ENCODE results near the gene HOXA5. TPM values are rescaled to one million over a fixed set of nuclear protein-coding genes. Genes with fewer than 3 reads are reported as not detected.

The HOXA5 gene
- total and polyA plus RNA-seq, 2 of the 8 experiments (the other 6 are each of a cell fraction or from before 2014, with no cell fraction given), result not detected

- no peaks in the 10 kb centered on the region for H3K79me2 ChIP-seq (ENCODE audit: control insufficient read depth in 1 of 2, insufficient read depth in 2 of 2, low read length in 2 of 2)
- H3K79me1 ChIP-seq (ENCODE audit: low read depth, low read length), result no peaks in the 10 kb centered on the region
- H3K4me3 ChIP-seq (ENCODE audit: extremely low read depth in 1 of 4, insufficient read depth in 2 of 4, low read depth in 3 of 4, low read length in 4 of 4), result peak within 1 kb of the TSS in 1 of 4 experiments; percentile 42; a peak in 3 of 8 replicates
- H3K4me2 ChIP-seq (ENCODE audit: insufficient read depth in 1 of 2, low read depth in 2 of 2, low read length in 2 of 2), result peak within 1 kb of the TSS; percentile 40 to 59
- 0 out of 2 replicates have a peak within 1 kb of the TSS, but pooled peaks have one; percentile 10 for H2AK5ac ChIP-seq (ENCODE audit: low read depth, low read length)
- CTCF ChIA-PET (ENCODE audit: partially characterized antibody), result interaction anchor here (1.0 to 12.5 kb wide), 7 partner anchors 12 to 293 kb away, joined by 3 to 123 read pairs (median 10); partner anchors contain the start of gene HOXA1
- H3K23me2 ChIP-seq (ENCODE audit: low read depth, low read length), result peaks cover 11% of the 10 kb centered on the region
- no peak within 1 kb of the TSS for H3K18ac ChIP-seq (ENCODE audit: extremely low read depth, low read length)
- peaks cover 0 to 3% of the 10 kb centered on the region in 2 experiments; a peak in 1 of 4 replicates for H3K9me3 ChIP-seq (ENCODE audit: insufficient read depth in 2 of 2, low read depth in 1 of 2, low read length in 1 of 2)
- no peak within 1 kb of the TSS for H3K14ac ChIP-seq (ENCODE audit: insufficient read length)
- no peak within 1 kb of the TSS for H3K4ac ChIP-seq (replicated peaks; ENCODE audit: insufficient read length, low read depth, low read length)
- 17% methylated on average over 39 of the region's 63 CpGs; no CpG with 5 or more reads in 1 of the 2 experiments for WGBS, 2 experiments (ENCODE audit: extremely low coverage in 1 of 2, insufficient coverage in 1 of 2, insufficient read length in 1 of 2, insufficient replicate concordance in 2 of 2, low coverage in 1 of 2, low lambda C conversion rate in 2 of 2, missing lambda C conversion rate in 1 of 2)
- peaks cover 0 to 9% (median 6%) of the 10 kb centered on the region in 4 experiments; a peak in 5 of 7 replicates for H3K4me1 ChIP-seq (replicated peaks in 1 of 4; ENCODE audit: control insufficient read depth in 3 of 4, insufficient read depth in 4 of 4, low read length in 3 of 4)
- H2BK20ac ChIP-seq (ENCODE audit: low read length), result no peak within 1 kb of the TSS
- TF ChIP-seq SUZ12 (IDR thresholded peaks at IDR 0.05; ENCODE audit: low read length) (peak; percentile 71), RNF2 (IDR thresholded peaks at IDR 0.05; ENCODE audit: borderline replicate concordance, low read depth, low read length, missing control alignments, poor library complexity, severe bottlenecking) (peak; percentile 62), CREB1 (IDR thresholded peaks at IDR 0.05) (0 out of 2 replicates have a peak, but pooled peaks have one; percentile 5), USF2 (IDR thresholded peaks at IDR 0.05; ENCODE audit: low read length) (peak; percentile 46; the same call in 1 of the 2 replicates), KDM5A (IDR thresholded peaks at IDR 0.05; ENCODE audit: low read length) (no peak), KDM4A (IDR thresholded peaks at IDR 0.05; ENCODE audit: low read depth, low read length, severe bottlenecking) (peak; percentile 34), EZH2 (IDR thresholded peaks at IDR 0.05; ENCODE audit: low read depth, low read length, severe bottlenecking) (peak; percentile 92), TCF12 (IDR thresholded peaks at IDR 0.05; ENCODE audit: low read depth, low read length) (no peak)
- no peak for FAIRE-seq
- H2BK5ac ChIP-seq (ENCODE audit: low read depth, low read length), result no peak within 1 kb of the TSS
- H4K8ac ChIP-seq (ENCODE audit: extremely low read depth, insufficient read depth, low read length), result no peak within 1 kb of the TSS
- no peak within 1 kb of the TSS for H2BK15ac ChIP-seq (ENCODE audit: low read length)
- H3K56ac ChIP-seq (replicated peaks; ENCODE audit: insufficient read length, low read depth, low read length), result no peak within 1 kb of the TSS
- no peak within 1 kb of the TSS for H4K91ac ChIP-seq (replicated peaks; ENCODE audit: insufficient read length, low read length)
- peak in 1 of 2 experiments; percentile 56 for DNase-seq (ENCODE audit: low read depth in 1 of 2, low spot score in 2 of 2)
- no peak within 1 kb of the TSS for H2BK120ac ChIP-seq (replicated peaks; ENCODE audit: low read depth, low read length)
- H3K9ac ChIP-seq (replicated peaks in 1 of 4; ENCODE audit: extremely low read depth in 1 of 4, low read depth in 3 of 4, low read length in 3 of 4), result no peak within 1 kb of the TSS
- H3K27ac ChIP-seq (ENCODE audit: low read depth, low read length), result no peak within 1 kb of the TSS
- H3K23ac ChIP-seq (ENCODE audit: insufficient read length), result no peak within 1 kb of the TSS
- POLR2A ChIA-PET (ENCODE audit: partially characterized antibody), result no interaction called here
- no peak within 1 kb of the TSS for H2BK12ac ChIP-seq (ENCODE audit: low read depth, low read length)
- H4K20me1 ChIP-seq (replicated peaks in 1 of 2; ENCODE audit: control insufficient read depth in 1 of 2, insufficient read depth in 2 of 2, low read length in 2 of 2), result peaks cover 33% of the 10 kb centered on the region in 2 experiments
- no peak within 1 kb of the TSS for H2AFZ ChIP-seq (ENCODE audit: low read length)
- H3K27me3 ChIP-seq (replicated peaks in 1 of 4; ENCODE audit: control insufficient read depth in 3 of 4, extremely low read depth in 1 of 4, insufficient read depth in 3 of 4, low read length in 3 of 4), result peaks cover 96 to 100% (median 99%) of the 10 kb centered on the region in 4 experiments
- no peak within 1 kb of the TSS for H4K5ac ChIP-seq (ENCODE audit: insufficient read length, low read depth, low read length)
- peaks cover 0 to 6% (median 0%) of the 10 kb centered on the region in 4 experiments; a peak in 1 of 8 replicates for H3K36me3 ChIP-seq (ENCODE audit: control insufficient read depth in 2 of 4, insufficient read depth in 4 of 4, low read length in 3 of 4)
These were observed 3.9 kb upstream of the HOXA5 start, which contains the start of gene HOXA6 for GRCh38 chr7:27147199-27148030. HOXA6 (minus strand) TSS chr7:27147774; CDS start chr7:27147749, 25 bp downstream.
